H1 (cell line): Measurements from ENCODE around the gene VPS52. TPM values are rescaled to one million over a fixed set of nuclear protein-coding genes. Genes with fewer than 3 reads are reported as not detected.

Experiments used
- CTCF ChIA-PET: fragments of 300-600 bp; sonication (Branson Sonifier 250); formaldehyde crosslinking; loops from one replicate; lab custom pipeline; 2021; ENCODE audit not compliant: partially characterized antibody; lab: Charles Lee
- POLR2A ChIA-PET: fragments of 300-600 bp; sonication (Branson Sonifier 250); formaldehyde crosslinking; loops from one replicate; lab custom pipeline; 2021; ENCODE audit warnings: inconsistent platforms; ENCODE audit not compliant: partially characterized antibody; lab: Charles Lee
- DNase-seq, 2 experiments: peaks; one replicate each; pipeline versions ENCODE4 v3.0.0 to v3.0.0-alpha.2; 2010 to 2022; ENCODE audit warnings: low spot score in 2 of 2, low read depth in 1 of 2, mixed read lengths in 1 of 2
- FAIRE-seq: peaks from 2 replicates; lab custom pipeline; 2011; peaks lifted over from hg19 to GRCh38; lab: Jason Lieb, UNC
- H2AFZ ChIP-seq: 2 replicates; pipeline ENCODE4 v1.8.1; 2012; ENCODE audit warnings: low read length, inconsistent platforms
- H2AK5ac ChIP-seq: 2 replicates; pipeline ENCODE4 v1.6.1; 2013; ENCODE audit warnings: low read depth, low read length
- H2BK120ac ChIP-seq: replicated peaks from 2 replicates; pipeline ENCODE3; 2013; ENCODE audit warnings: low read depth, low read length, inconsistent platforms
- H2BK12ac ChIP-seq: 2 replicates; pipeline ENCODE4 v1.6.1; 2013; ENCODE audit warnings: low read depth, low read length
- H2BK15ac ChIP-seq: 2 replicates; pipeline ENCODE4 v1.6.1; 2013; ENCODE audit warnings: low read length
- H2BK20ac ChIP-seq: 2 replicates; pipeline ENCODE4 v1.6.1; 2013; ENCODE audit warnings: low read length
- H2BK5ac ChIP-seq: 2 replicates; pipeline ENCODE4 v1.6.1; 2013; ENCODE audit warnings: low read depth, low read length
- H3K14ac ChIP-seq: 2 replicates; pipeline ENCODE4 v1.6.1; 2013; ENCODE audit warnings: inconsistent platforms; ENCODE audit not compliant: insufficient read length
- H3K18ac ChIP-seq: 2 replicates; pipeline ENCODE4 v1.6.1; 2013; ENCODE audit warnings: low read length; ENCODE audit errors: extremely low read depth
- H3K23ac ChIP-seq: 2 replicates; pipeline ENCODE4 v1.6.1; 2013; ENCODE audit warnings: inconsistent platforms; ENCODE audit not compliant: insufficient read length
- H3K23me2 ChIP-seq: 2 replicates; pipeline ENCODE4 v1.6.1; 2013; ENCODE audit warnings: low read depth, low read length
- H3K27ac ChIP-seq: 2 replicates; pipeline ENCODE4 v1.6.1; 2011; ENCODE audit warnings: low read depth, low read length, inconsistent platforms
- H3K27me3 ChIP-seq, 4 experiments: replicated peaks in 1 of 4; 1 replicate in 1 of 4; 2 replicates in 3 of 4; pipeline versions ENCODE4 v1.6.1 to v1.8.1; 2011 to 2013; ENCODE audit warnings: low read length in 3 of 4, mild to moderate bottlenecking in 3 of 4, inconsistent platforms in 2 of 4, mixed read lengths in 2 of 4, moderate library complexity in 1 of 4; ENCODE audit not compliant: control insufficient read depth in 3 of 4, insufficient read depth in 3 of 4; ENCODE audit errors: extremely low read depth in 1 of 4
- H3K36me3 ChIP-seq, 4 experiments: 2 replicates each; pipeline versions ENCODE4 v1.6.1 to v1.8.1; 2011 to 2013; ENCODE audit warnings: mild to moderate bottlenecking in 4 of 4, low read length in 3 of 4, moderate library complexity in 2 of 4, control low read depth in 1 of 4, inconsistent platforms in 1 of 4; ENCODE audit not compliant: insufficient read depth in 4 of 4, control insufficient read depth in 2 of 4
- H3K4ac ChIP-seq: replicated peaks from 2 replicates; pipeline ENCODE3; 2013; ENCODE audit warnings: low read length, low read depth, mixed read lengths, inconsistent platforms; ENCODE audit not compliant: insufficient read length
- H3K4me1 ChIP-seq, 4 experiments: replicated peaks in 1 of 4; 1 replicate in 1 of 4; 2 replicates in 3 of 4; pipeline versions ENCODE4 v1.6.1 to v1.8.1; 2011 to 2013; ENCODE audit warnings: low read length in 3 of 4, inconsistent platforms in 2 of 4, mixed read lengths in 1 of 4; ENCODE audit not compliant: insufficient read depth in 4 of 4, control insufficient read depth in 3 of 4
- H3K4me2 ChIP-seq, 2 experiments: 2 replicates each; pipeline versions ENCODE4 v1.6.1 to v1.8.1; 2011 to 2013; ENCODE audit warnings: low read depth in 2 of 2, low read length in 2 of 2, control low read depth in 1 of 2, inconsistent platforms in 1 of 2, mild to moderate bottlenecking in 1 of 2; ENCODE audit not compliant: insufficient read depth in 1 of 2
- H3K4me3 ChIP-seq, 4 experiments: fragments of 200-600, 300-600 bp in 1 of 4; sonication (generic), shearing (Covaris generic), sonication (Bioruptor Twin) in 1 of 4; 2 replicates each; pipeline versions ENCODE4 v1.5.1 to v1.8.1; 2011 to 2016; ENCODE audit warnings: low read length in 4 of 4, low read depth in 3 of 4, control low read depth in 2 of 4, inconsistent platforms in 2 of 4, mild to moderate bottlenecking in 2 of 4, mixed read lengths in 1 of 4, moderate library complexity in 1 of 4; ENCODE audit not compliant: insufficient read depth in 2 of 4; ENCODE audit errors: extremely low read depth in 1 of 4
- H3K56ac ChIP-seq: replicated peaks from 2 replicates; pipeline ENCODE3; 2013; ENCODE audit warnings: low read depth, mild to moderate bottlenecking, mixed read lengths, low read length, inconsistent platforms; ENCODE audit not compliant: insufficient read length
- H3K79me1 ChIP-seq: 2 replicates; pipeline ENCODE4 v1.6.1; 2013; ENCODE audit warnings: low read depth, low read length, control low read depth
- H3K79me2 ChIP-seq, 2 experiments: 2 replicates each; pipeline versions ENCODE4 v1.6.1 to v1.8.1; 2012 to 2013; ENCODE audit warnings: low read length in 2 of 2, mild to moderate bottlenecking in 2 of 2, inconsistent platforms in 1 of 2; ENCODE audit not compliant: insufficient read depth in 2 of 2, control insufficient read depth in 1 of 2
- H3K9ac ChIP-seq, 4 experiments: replicated peaks in 1 of 4; 1 replicate in 1 of 4; 2 replicates in 3 of 4; pipeline versions ENCODE4 v1.6.1 to v1.8.1; 2011 to 2013; ENCODE audit warnings: low read depth in 3 of 4, low read length in 3 of 4, control low read depth in 2 of 4, mild to moderate bottlenecking in 2 of 4, moderate library complexity in 2 of 4, inconsistent platforms in 1 of 4; ENCODE audit errors: extremely low read depth in 1 of 4
- H3K9me3 ChIP-seq, 2 experiments: 2 replicates each; pipeline versions ENCODE4 v1.6.1 to v1.8.1; 2012 to 2013; ENCODE audit warnings: mild to moderate bottlenecking in 2 of 2, moderate library complexity in 2 of 2, control low read depth in 1 of 2, inconsistent platforms in 1 of 2, low read depth in 1 of 2, low read length in 1 of 2, mixed read lengths in 1 of 2; ENCODE audit not compliant: insufficient read depth in 2 of 2
- H4K20me1 ChIP-seq, 2 experiments: replicated peaks in 1 of 2; 2 replicates each; pipeline versions ENCODE3 to v1.8.1; 2011 to 2013; ENCODE audit warnings: inconsistent platforms in 2 of 2, low read length in 2 of 2, mild to moderate bottlenecking in 1 of 2; ENCODE audit not compliant: insufficient read depth in 2 of 2, control insufficient read depth in 1 of 2
- H4K5ac ChIP-seq: 2 replicates; pipeline ENCODE4 v1.6.1; 2013; ENCODE audit warnings: low read length, low read depth, mixed read lengths, inconsistent platforms; ENCODE audit not compliant: insufficient read length
- H4K8ac ChIP-seq: 2 replicates; pipeline ENCODE4 v1.8.0; 2013; ENCODE audit warnings: mild to moderate bottlenecking, moderate library complexity, low read length, inconsistent platforms; ENCODE audit not compliant: insufficient read depth; ENCODE audit errors: extremely low read depth
- H4K91ac ChIP-seq: replicated peaks from 2 replicates; pipeline ENCODE3; 2013; ENCODE audit warnings: low read length, mixed read lengths, inconsistent platforms; ENCODE audit not compliant: insufficient read length
- FOSL1 ChIP-seq: IDR thresholded peaks from 2 replicates; pipeline ENCODE4 v1.6.1; 2011; ENCODE audit warnings: mild to moderate bottlenecking, low read depth, low read length, moderate library complexity; ENCODE audit not compliant: insufficient read depth
- GTF2F1 ChIP-seq: IDR thresholded peaks from 2 replicates; pipeline ENCODE4 v1.6.1; 2012; ENCODE audit warnings: low read depth, low read length, improper control_type of control experiment, borderline replicate concordance
- HDAC2 ChIP-seq, 2 experiments: fragments of 300-600 bp in 1 of 2; sonication (generic) in 1 of 2; IDR thresholded peaks; 2 replicates each; pipeline ENCODE4 v1.6.1; 2011 to 2012; ENCODE audit warnings: low read depth in 2 of 2, low read length in 2 of 2, mild to moderate bottlenecking in 2 of 2, moderate library complexity in 2 of 2, borderline replicate concordance in 1 of 2, inconsistent platforms in 1 of 2
- HDAC6 ChIP-seq: IDR thresholded peaks from one replicate; pipeline ENCODE4 v1.7.1; 2012; ENCODE audit warnings: low read depth, mild to moderate bottlenecking, inconsistent platforms, low read length, moderate library complexity
- MAFK ChIP-seq: IDR thresholded peaks from 2 replicates; pipeline ENCODE4 v1.6.1; 2012; ENCODE audit warnings: low read depth, mild to moderate bottlenecking, improper control_type of control experiment, low read length
- RAD21 ChIP-seq, 2 experiments: IDR thresholded peaks in 1 of 2; conservative IDR thresholded peaks in 1 of 2; 2 replicates each; pipeline ENCODE4 v1.6.1; 2011; ENCODE audit warnings: low read depth in 2 of 2, low read length in 2 of 2, improper control_type of control experiment in 1 of 2, inconsistent platforms in 1 of 2, mild to moderate bottlenecking in 1 of 2, moderate library complexity in 1 of 2
- RBBP5 ChIP-seq: IDR thresholded peaks from 2 replicates; pipeline ENCODE4 v1.7.1; 2012; ENCODE audit warnings: low read depth, mild to moderate bottlenecking, inconsistent platforms, low read length, moderate library complexity, borderline replicate concordance
- RXRA ChIP-seq: IDR thresholded peaks from 2 replicates; pipeline ENCODE4 v1.6.1; 2011; ENCODE audit warnings: low read depth, mild to moderate bottlenecking, low read length, moderate library complexity; ENCODE audit not compliant: insufficient read depth
- SAP30 ChIP-seq: fragments of 300-600 bp; sonication (generic); IDR thresholded peaks from 2 replicates; pipeline ENCODE4 v1.7.1; 2012; ENCODE audit warnings: low read length, moderate library complexity, mild to moderate bottlenecking, inconsistent platforms; ENCODE audit not compliant: insufficient read depth, insufficient replicate concordance
- SP2 ChIP-seq: IDR thresholded peaks from 2 replicates; pipeline ENCODE4 v1.6.1; 2012; ENCODE audit warnings: mild to moderate bottlenecking, low read length, inconsistent platforms
- ZNF274 ChIP-seq: IDR thresholded peaks from 2 replicates; pipeline ENCODE4 v1.7.0; 2012; ENCODE audit warnings: low read length, borderline replicate concordance; ENCODE audit errors: extremely low read depth
- WGBS, 2 experiments: shearing (Covaris generic) in 1 of 2; methylation state at CpG; one replicate each; pipeline versions ENCODE4 v1.1.6 to v1.1.7; 2013 to 2015; ENCODE audit warnings: low lambda C conversion rate in 2 of 2, mixed read lengths in 2 of 2, inconsistent platforms in 1 of 2, low coverage in 1 of 2, missing lambda C conversion rate in 1 of 2; ENCODE audit not compliant: insufficient replicate concordance in 2 of 2, insufficient coverage in 1 of 2, insufficient read length in 1 of 2; ENCODE audit errors: extremely low coverage in 1 of 2, missing lambda C conversion rate in 1 of 2; 5-methylcytosine and 5-hydroxymethylcytosine counted together
- polyA plus RNA-seq, 7 experiments: library from polyadenylated mRNA; depleted of rRNA in 3 of 7; stranded (reverse) in 5 of 7; unstranded in 2 of 7; fragments of >200 nt in 5 of 7; fragments of 200-250 nt in 2 of 7; gene quantifications; 1 replicate in 5 of 7; 2 replicates in 1 of 7; 4 replicates in 1 of 7; pipeline versions ENCODE4 v1.2.1 to v1.2.3, GENCODE V29; 2011 to 2013; ENCODE audit warnings: missing spikeins in 2 of 7, mixed read lengths in 2 of 7
- total RNA-seq: library from RNA; stranded (reverse); fragmentation: NEBNext Ultra II Directional; extraction: Animal tissue kit (Norgen Biotek cat#: 25700); gene quantifications from 2 replicates; pipeline ENCODE4 v1.2.1, GENCODE V29; 2021

VPS52 gene
- total and polyA plus RNA-seq, 2 of the 8 experiments (the other 6 are each of a cell fraction or from before 2014, with no cell fraction given): 36.5 to 86.3 TPM

DNA sequence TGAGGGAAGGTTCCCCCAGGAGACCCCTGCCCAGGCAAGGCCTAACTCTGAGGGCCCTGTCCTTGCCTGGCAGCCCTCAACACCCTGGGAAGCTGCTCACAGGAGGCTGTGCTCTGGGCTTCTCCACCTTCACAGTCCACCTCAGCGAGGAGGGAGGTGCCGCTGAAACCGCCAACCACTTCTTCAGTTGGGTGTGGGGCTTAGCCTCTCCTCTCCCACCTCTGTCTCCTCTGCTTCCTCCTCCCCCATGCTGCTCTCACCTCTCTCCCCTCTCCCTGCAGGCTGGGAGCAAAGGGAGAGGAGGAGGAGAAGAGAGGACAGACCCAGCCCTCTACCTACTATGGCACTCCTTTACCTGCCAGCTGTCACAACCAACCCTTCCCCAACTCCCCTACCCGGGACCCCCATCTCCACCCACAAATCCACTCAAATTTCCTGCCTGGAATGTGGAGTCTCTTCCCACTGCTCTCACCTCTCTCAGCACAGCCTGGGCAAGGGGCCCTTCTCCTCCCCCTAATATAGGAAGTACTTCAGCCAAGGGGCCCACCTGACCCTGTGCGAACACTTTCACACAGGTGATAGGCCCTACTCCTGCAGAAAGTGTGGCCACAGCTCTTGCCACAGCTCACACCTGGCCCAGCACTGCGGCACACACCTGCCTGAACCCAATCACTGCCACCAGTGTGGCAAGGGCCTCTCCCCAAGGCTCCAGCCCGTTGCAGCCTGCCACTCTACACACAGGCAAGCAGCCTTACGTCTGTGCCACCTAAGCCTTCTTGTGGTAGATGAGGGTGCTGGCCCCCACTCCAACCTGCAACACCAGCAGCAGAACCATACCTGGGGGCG lies 56.2 kb downstream of the VPS52 start:
- no peak overlapping the region; a peak in 1 of 4 replicates for H3K4me2 ChIP-seq
- H3K4ac ChIP-seq: no peak overlapping the region
- no peak overlapping the region for H4K91ac ChIP-seq
- peaks cover 0 to 5% (median 0%) of the 10 kb centered on the region in 4 experiments; a peak in 1 of 8 replicates for H3K36me3 ChIP-seq
- no peak overlapping the region for H2AFZ ChIP-seq
- H4K20me1 ChIP-seq: peaks cover 2 to 8% of the 10 kb centered on the region in 2 experiments
- peaks cover 11% of the 10 kb centered on the region; the same call in 1 of the 2 replicates for H3K23me2 ChIP-seq
- no peak overlapping the region for H2BK12ac ChIP-seq
- H3K4me3 ChIP-seq: no peak overlapping the region
- no peak overlapping the region for H4K5ac ChIP-seq
- H3K23ac ChIP-seq: no peak overlapping the region
- H2AK5ac ChIP-seq: no peak overlapping the region
- no peak overlapping the region for H3K56ac ChIP-seq
- no peaks in the 10 kb centered on the region for H3K79me2 ChIP-seq
- peaks cover 39 to 88% (median 78%) of the 10 kb centered on the region in 4 experiments for H3K27me3 ChIP-seq
- WGBS, 2 experiments: 77% methylated on average over 9 of the region's 9 CpGs; no CpG with 5 or more reads in 1 of the 2 experiments
- ChIA-PET POLR2A (no interaction called here), CTCF (interaction anchor here (0.6 to 2.3 kb wide), 4 partner anchors 10 to 231 kb away, joined by 3 to 6 read pairs (median 3); partner anchors contain the start of gene HSD17B8)
- H2BK120ac ChIP-seq: no peak overlapping the region
- no peak for DNase-seq
- no peak overlapping the region for H3K9ac ChIP-seq
- peaks cover 0 to 13% (median 3%) of the 10 kb centered on the region in 4 experiments; a peak in 6 of 7 replicates for H3K4me1 ChIP-seq
- H3K14ac ChIP-seq: no peak overlapping the region
- no peaks in the 10 kb centered on the region for H3K9me3 ChIP-seq
- no peak overlapping the region for H3K27ac ChIP-seq
- H2BK5ac ChIP-seq: no peak overlapping the region
- no peak overlapping the region for H2BK15ac ChIP-seq
- H4K8ac ChIP-seq: no peak overlapping the region
- no peak for FAIRE-seq
- no peaks in the 10 kb centered on the region for H3K79me1 ChIP-seq
- peak overlapping the region; percentile 64; the same call in 1 of the 2 replicates for H2BK20ac ChIP-seq
- no peak overlapping the region for H3K18ac ChIP-seq
- TF ChIP-seq SP2 (no peak), SAP30 (no peak), HDAC6 (no peak), HDAC2 (IDR thresholded peaks at IDR 0.05; ENCODE audit: borderline replicate concordance in 1 of 2, low read depth in 2 of 2, low read length in 2 of 2) (no peak), GTF2F1 (no peak), MAFK (no peak), ZNF274 (no peak), RXRA (no peak), RAD21 (IDR thresholded peaks at IDR 0.05 in 1 of 2, conservative IDR thresholded peaks at IDR 0.05 in 1 of 2; ENCODE audit: low read depth in 2 of 2, low read length in 2 of 2) (no peak), RBBP5 (no peak), FOSL1 (no peak)
